GM19372 (cell line): Measurements from ENCODE around the gene TM4SF5.

ENCODE experiments used
- ATAC-seq: cut with Tn5 transposase; IDR thresholded peaks from one replicate; pipeline ENCODE4 v1.9.1; 2021; ENCODE audit warnings: mild to moderate bottlenecking, low read depth, moderate library complexity; ENCODE audit not compliant: unreplicated experiment

Gene TM4SF5

GRCh38 chr17:4823373-4824089 is 51.8 kb downstream of the TM4SF5 start:
- ATAC-seq = no peak

- ATAC-seq = no peak
These were observed 55.7 kb downstream of the TM4SF5 start for GRCh38 chr17:4827399-4827798.

GRCh38 chr17:4832829-4833177 is 61.1 kb downstream of the TM4SF5 start:
- ATAC-seq = peak; percentile 13
